ENCODE results near the gene GPR78.

DNA sequence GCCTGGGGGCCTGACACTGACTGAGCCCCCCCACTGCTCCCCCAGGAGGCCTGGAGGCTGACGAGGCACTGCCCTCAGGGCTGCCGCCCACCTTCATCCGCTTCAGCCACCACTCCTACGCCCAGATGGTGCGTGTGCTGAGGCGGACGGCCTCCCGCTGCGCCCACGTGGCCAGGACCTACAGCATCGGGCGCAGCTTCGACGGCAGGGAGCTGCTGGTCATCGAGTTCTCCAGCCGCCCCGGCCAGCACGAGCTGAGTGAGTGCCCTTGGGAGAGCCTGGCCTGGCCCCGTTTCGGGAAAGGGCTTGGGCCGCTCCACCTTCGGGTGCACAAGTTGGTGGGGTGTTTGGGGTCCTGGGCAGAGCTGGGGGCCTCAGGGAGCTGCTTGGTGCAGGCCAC, 23.7 kb downstream of the GPR78 start:
- no peak for TF ChIP-seq CTCF (IDR thresholded peaks at IDR 0.05; ENCODE audit: borderline replicate concordance, extremely low read depth, low read length, poor library complexity, severe bottlenecking)
- no peak for TF ChIP-seq EZH2 (IDR thresholded peaks at IDR 0.05; ENCODE audit: borderline replicate concordance, low read depth, low read length, severe bottlenecking)

Data from DND-41 (cell line).